GM18519 (cell line): Measurements from ENCODE around the gene GNAI3.

Source experiments
- ATAC-seq: cut with Tn5 transposase; IDR thresholded peaks from one replicate; pipeline ENCODE4 v1.9.1; 2021; ENCODE audit warnings: mild to moderate bottlenecking, moderate library complexity; ENCODE audit not compliant: unreplicated experiment, low FRiP score

The GNAI3 gene

GRCh38 chr1:109622137-109622892 lies 73.9 kb downstream of the GNAI3 start:
- no peak for ATAC-seq

GRCh38 chr1:109622895-109623294 lies 74.5 kb downstream of the GNAI3 start:
- ATAC-seq = no peak

GRCh38 chr1:109623601-109624161 lies 75.3 kb downstream of the GNAI3 start:
- ATAC-seq = no peak

- no peak for ATAC-seq
Observed at GRCh38 chr1:109624201-109625010, 76.0 kb downstream of the GNAI3 start.

GRCh38 chr1:109625176-109625575 lies 76.8 kb downstream of the GNAI3 start:
- ATAC-seq = no peak

- no peak for ATAC-seq
Observed at GRCh38 chr1:109625601-109626560, 77.5 kb downstream of the GNAI3 start.

GRCh38 chr1:109626682-109627408 lies 78.4 kb downstream of the GNAI3 start:
- no peak for ATAC-seq

- no peak for ATAC-seq
Observed at GRCh38 chr1:109627692-109628399, 79.4 kb downstream of the GNAI3 start.

GRCh38 chr1:109628540-109629321 lies 80.3 kb downstream of the GNAI3 start:
- ATAC-seq = no peak

GRCh38 chr1:109629372-109630030 lies 81.1 kb downstream of the GNAI3 start:
- ATAC-seq = no peak

GRCh38 chr1:109630081-109630897 lies 81.9 kb downstream of the GNAI3 start:
- no peak for ATAC-seq

- no peak for ATAC-seq
Observed at GRCh38 chr1:109630898-109631512, 82.6 kb downstream of the GNAI3 start.

- no peak for ATAC-seq
Observed at GRCh38 chr1:109631513-109632505, 83.4 kb downstream of the GNAI3 start.

GRCh38 chr1:109632671-109633346 lies 84.4 kb downstream of the GNAI3 start:
- ATAC-seq = no peak

- ATAC-seq = no peak
Observed at GRCh38 chr1:109634292-109634691, 85.9 kb downstream of the GNAI3 start.
